IMR-90 (cell line): Measurements from ENCODE around the gene VPS35L. TPM values are rescaled to one million over a fixed set of nuclear protein-coding genes. Genes with fewer than 3 reads are reported as not detected.

Experiments used
- ATAC-seq: fragments of 200-7000 bp; cut with Tn5 transposase; 2 replicates; pipeline ENCODE4 v1.9.1; 2020; ENCODE audit warnings: low read depth, mild to moderate bottlenecking, moderate library complexity
- BruUV-seq: library from RNA; stranded (reverse); fragments of 400-500 nt; replicated peaks from 2 replicates; lab custom pipeline; 2021; lab: Mats Ljungman, UMichigan
- CTCF ChIA-PET: fragments of 300-600 bp; formaldehyde crosslinking; extraction: SDS; loops from one replicate; lab custom pipeline; 2021; ENCODE audit warnings: antibody characterized with exemption; lab: Yijun Ruan, JAX
- POLR2A ChIA-PET: fragments of 300-600 bp; sonication (Branson Sonifier 250); formaldehyde crosslinking; loops from one replicate; lab custom pipeline; 2022; ENCODE audit warnings: antibody characterized with exemption; ENCODE audit not compliant: unreplicated experiment; lab: Charles Lee
- DNase-seq: peaks from one replicate; pipeline ENCODE4 v3.0.0; 2013
- H2AFZ ChIP-seq: replicated peaks from 2 replicates; pipeline ENCODE3; 2013; ENCODE audit warnings: low read length, mild to moderate bottlenecking; ENCODE audit not compliant: poor library complexity
- H2AK5ac ChIP-seq: 2 replicates; pipeline ENCODE4 v1.6.1; 2013; ENCODE audit warnings: low read depth, low read length, inconsistent platforms
- H2AK9ac ChIP-seq: replicated peaks from 2 replicates; pipeline ENCODE3; 2013; ENCODE audit warnings: mild to moderate bottlenecking, low read depth, low read length, moderate library complexity; ENCODE audit not compliant: poor library complexity
- H2BK120ac ChIP-seq: 2 replicates; pipeline ENCODE4 v1.6.1; 2013; ENCODE audit warnings: low read depth, low read length, inconsistent platforms
- H2BK15ac ChIP-seq: 3 replicates; pipeline ENCODE4 v1.6.1; 2013; ENCODE audit warnings: low read depth, low read length, inconsistent platforms
- H2BK20ac ChIP-seq: 2 replicates; pipeline ENCODE4 v1.6.1; 2013; ENCODE audit warnings: low read depth, mild to moderate bottlenecking, inconsistent platforms, low read length, moderate library complexity
- H2BK5ac ChIP-seq: 2 replicates; pipeline ENCODE4 v1.6.1; 2013; ENCODE audit warnings: mild to moderate bottlenecking, low read depth, low read length, inconsistent platforms; ENCODE audit not compliant: poor library complexity, severe bottlenecking
- H3K14ac ChIP-seq: replicated peaks from 2 replicates; pipeline ENCODE4 v1.6.1; 2013; ENCODE audit warnings: low read depth, low read length, inconsistent platforms
- H3K18ac ChIP-seq: 2 replicates; pipeline ENCODE4 v1.6.1; 2013; ENCODE audit warnings: low read depth, low read length, control low read depth
- H3K23ac ChIP-seq: 2 replicates; pipeline ENCODE4 v1.6.1; 2013; ENCODE audit warnings: low read depth, low read length, inconsistent platforms
- H3K27ac ChIP-seq: 2 replicates; pipeline ENCODE4 v1.5.1; 2013; ENCODE audit warnings: mild to moderate bottlenecking, control low read depth, low read length; ENCODE audit not compliant: insufficient read depth
- H3K27me3 ChIP-seq: 2 replicates; pipeline ENCODE4 v1.6.1; 2013; ENCODE audit warnings: low read length; ENCODE audit not compliant: control insufficient read depth, insufficient read depth
- H3K36me3 ChIP-seq: 2 replicates; pipeline ENCODE4 v1.6.1; 2013; ENCODE audit warnings: low read length, mixed read lengths; ENCODE audit not compliant: control insufficient read depth, insufficient read depth
- H3K4ac ChIP-seq: 2 replicates; pipeline ENCODE4 v1.6.1; 2013; ENCODE audit warnings: low read depth, low read length, inconsistent platforms
- H3K4me1 ChIP-seq: 2 replicates; pipeline ENCODE4 v1.6.1; 2013; ENCODE audit warnings: low read length, mixed read lengths; ENCODE audit not compliant: control insufficient read depth, insufficient read depth
- H3K4me2 ChIP-seq: 2 replicates; pipeline ENCODE4 v1.6.1; 2013; ENCODE audit warnings: low read depth, mild to moderate bottlenecking, control low read depth, low read length, moderate library complexity
- H3K4me3 ChIP-seq: 2 replicates; pipeline ENCODE4 v1.5.1; 2013; ENCODE audit warnings: low read depth, mild to moderate bottlenecking, control low read depth, low read length, moderate library complexity; ENCODE audit not compliant: insufficient read depth
- H3K56ac ChIP-seq: 2 replicates; pipeline ENCODE4 v1.6.1; 2013; ENCODE audit warnings: low read length, inconsistent platforms; ENCODE audit not compliant: insufficient read depth; ENCODE audit errors: extremely low read depth
- H3K79me1 ChIP-seq, 2 experiments: 2 replicates each; pipeline ENCODE4 v1.6.1; 2013; ENCODE audit warnings: low read length in 2 of 2, inconsistent platforms in 1 of 2, low read depth in 1 of 2
- H3K9ac ChIP-seq: 2 replicates; pipeline ENCODE4 v1.6.1; 2013; ENCODE audit warnings: low read depth, low read length, control low read depth
- H3K9me1 ChIP-seq: 2 replicates; pipeline ENCODE4 v1.6.1; 2013; ENCODE audit warnings: low read length, inconsistent platforms; ENCODE audit not compliant: insufficient read depth
- H3K9me3 ChIP-seq: 2 replicates; pipeline ENCODE4 v1.6.1; 2013; ENCODE audit warnings: low read length; ENCODE audit not compliant: control insufficient read depth, insufficient read depth
- H4K20me1 ChIP-seq: 2 replicates; pipeline ENCODE4 v1.6.1; 2013; ENCODE audit warnings: low read length, inconsistent platforms; ENCODE audit not compliant: insufficient read depth
- H4K5ac ChIP-seq: 2 replicates; pipeline ENCODE4 v1.6.1; 2013; ENCODE audit warnings: mild to moderate bottlenecking, low read depth, low read length, control low read depth
- H4K8ac ChIP-seq, 2 experiments: 2 replicates each; pipeline ENCODE4 v1.6.1; 2013; ENCODE audit warnings: low read depth in 2 of 2, low read length in 2 of 2, control low read depth in 1 of 2, inconsistent platforms in 1 of 2
- H4K91ac ChIP-seq: 2 replicates; pipeline ENCODE4 v1.6.1; 2013; ENCODE audit warnings: low read depth, low read length, inconsistent platforms; ENCODE audit not compliant: insufficient read depth
- MAFK ChIP-seq: IDR thresholded peaks from 2 replicates; pipeline ENCODE4 v1.6.1; 2012; ENCODE audit warnings: low read depth, low read length, improper control_type of control experiment
- MAZ ChIP-seq: IDR thresholded peaks from 2 replicates; pipeline ENCODE4 v1.6.1; 2012; ENCODE audit warnings: low read depth, mild to moderate bottlenecking, low read length, improper control_type of control experiment, moderate library complexity, borderline replicate concordance
- POLR2A ChIP-seq: IDR thresholded peaks from 2 replicates; pipeline ENCODE4 v1.6.1; 2012; ENCODE audit warnings: mild to moderate bottlenecking, low read depth, low read length
- RAD21 ChIP-seq: IDR thresholded peaks from 2 replicates; pipeline ENCODE4 v1.6.1; 2012; ENCODE audit warnings: low read length, improper control_type of control experiment
- RCOR1 ChIP-seq: IDR thresholded peaks from 2 replicates; pipeline ENCODE4 v1.6.1; 2012; ENCODE audit warnings: mild to moderate bottlenecking, low read length, improper control_type of control experiment; ENCODE audit not compliant: insufficient replicate concordance
- SMC3 ChIP-seq: fragments of 150-350 bp; IDR thresholded peaks from 2 replicates; pipeline ENCODE4 v1.6.1; 2016; ENCODE audit warnings: low read depth, mild to moderate bottlenecking, antibody characterized with exemption, low read length, moderate library complexity
- WGBS, 2 experiments: methylation state at CpG; one replicate each; pipeline versions ENCODE4 v1.1.5 to v1.1.7; 2013; ENCODE audit warnings: missing lambda C conversion rate in 2 of 2; ENCODE audit not compliant: insufficient read length in 1 of 2; ENCODE audit errors: extremely low coverage in 2 of 2; 5-methylcytosine and 5-hydroxymethylcytosine counted together
- dilution Hi-C: fragments of 300-500 bp; cut with HindIII; formaldehyde crosslinking; loops from one replicate; pipeline ENCODE4 v1.14.3; 2018; ENCODE audit warnings: low sequenced_read_pairs; ENCODE audit not compliant: unreplicated experiment
- in situ Hi-C: fragments of 300-500 bp; cut with MboI; formaldehyde crosslinking; loops from 3 replicates; pipeline ENCODE4 v1.14.3; 2019; ENCODE audit warnings: low sequenced_read_pairs, inconsistent platforms, mixed read lengths
- intact Hi-C: fragments of 100-400 bp; cut with micrococcal nuclease; formaldehyde crosslinking; loops from 2 replicates; pipeline ENCODE4 v1.10.0; 2022
- polyA plus RNA-seq, 3 experiments: library from polyadenylated mRNA; depleted of rRNA; stranded (reverse); fragments of >200 nt; gene quantifications; 2 replicates each; pipeline ENCODE4 v1.2.3, GENCODE V29; 2012; ENCODE audit warnings: low replicate concordance in 1 of 3
- total RNA-seq: library from RNA; depleted of rRNA; stranded (reverse); fragments of >200 nt; gene quantifications from 2 replicates; pipeline ENCODE4 v1.2.3, GENCODE V29; 2012
- TF ChIP-seq, protein P1 (sequence below): conservative IDR thresholded peaks from 2 replicates; pipeline ENCODE4 v1.5.1; 2012; ENCODE audit warnings: mild to moderate bottlenecking, low read depth, low read length, improper control_type of control experiment

VPS35L gene
- total and polyA plus RNA-seq, 2 of the 4 experiments (the other 2 are of a cell fraction), result 28.0 to 40.1 TPM

DNA sequence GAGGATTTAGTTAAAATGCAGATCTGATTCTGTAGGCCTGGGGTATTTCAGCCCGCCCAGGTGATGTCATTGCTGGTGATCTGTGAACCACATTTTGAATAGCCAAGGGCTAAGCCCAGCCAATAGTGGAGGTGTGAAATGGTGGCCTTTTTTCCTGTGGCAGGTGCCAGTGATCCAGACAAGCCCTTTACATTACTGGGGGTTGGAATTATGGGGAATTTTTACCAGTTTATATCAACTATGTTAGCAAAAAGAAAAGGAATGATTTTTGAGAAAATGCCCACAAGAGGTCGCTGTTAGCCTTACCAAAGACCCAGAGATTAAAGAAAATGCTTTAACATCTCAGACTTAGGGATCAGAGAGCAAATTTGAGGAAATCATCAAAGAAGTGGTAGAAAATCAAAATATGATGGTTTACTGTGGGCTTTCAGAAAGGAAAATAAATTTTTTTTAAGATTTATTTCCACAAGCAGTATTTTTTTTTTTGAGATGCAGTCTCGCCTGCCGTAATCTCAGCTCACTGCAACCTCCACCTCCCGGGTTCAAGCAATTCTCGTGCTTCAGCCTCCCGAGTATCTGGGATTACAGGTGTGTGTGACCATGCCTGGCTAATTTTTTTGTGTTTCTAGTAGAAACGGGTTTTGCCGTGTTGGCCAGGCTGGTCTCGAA, 3.9 kb downstream of the VPS35L start:
- no peak overlapping the region for H2BK5ac ChIP-seq
- H3K14ac ChIP-seq, result no peak overlapping the region
- peaks cover 5% of the 10 kb centered on the region for H3K9me1 ChIP-seq
- H4K20me1 ChIP-seq, result no peaks in the 10 kb centered on the region
- H3K9ac ChIP-seq, result no peak overlapping the region
- POLR2A ChIA-PET, result interaction anchor here (0.6 kb wide), 1 partner anchor 39 kb away, joined by 3 read pairs; no protein-coding TSS in a partner anchor
- no peak overlapping the region for H3K18ac ChIP-seq
- no peak overlapping the region for H3K23ac ChIP-seq
- no peaks in the 10 kb centered on the region for H3K36me3 ChIP-seq
- no TSS peak for BruUV-seq
- in situ Hi-C loops (no loop called here), intact Hi-C loops (loop anchor here (1.0 to 5.0 kb wide), 4 partner anchors 23 to 828 kb away; no protein-coding TSS in a partner anchor), dilution Hi-C loops (no loop called here)
- no peak overlapping the region for H2BK120ac ChIP-seq
- no peak overlapping the region for H2BK20ac ChIP-seq
- H3K79me1 ChIP-seq, result peaks cover 11 to 46% of the 10 kb centered on the region in 2 experiments
- no peak overlapping the region for H4K8ac ChIP-seq
- H3K4me2 ChIP-seq, result no peak overlapping the region
- TF ChIP-seq SMC3, result peak; percentile 42
- TF ChIP-seq, protein P1, sequence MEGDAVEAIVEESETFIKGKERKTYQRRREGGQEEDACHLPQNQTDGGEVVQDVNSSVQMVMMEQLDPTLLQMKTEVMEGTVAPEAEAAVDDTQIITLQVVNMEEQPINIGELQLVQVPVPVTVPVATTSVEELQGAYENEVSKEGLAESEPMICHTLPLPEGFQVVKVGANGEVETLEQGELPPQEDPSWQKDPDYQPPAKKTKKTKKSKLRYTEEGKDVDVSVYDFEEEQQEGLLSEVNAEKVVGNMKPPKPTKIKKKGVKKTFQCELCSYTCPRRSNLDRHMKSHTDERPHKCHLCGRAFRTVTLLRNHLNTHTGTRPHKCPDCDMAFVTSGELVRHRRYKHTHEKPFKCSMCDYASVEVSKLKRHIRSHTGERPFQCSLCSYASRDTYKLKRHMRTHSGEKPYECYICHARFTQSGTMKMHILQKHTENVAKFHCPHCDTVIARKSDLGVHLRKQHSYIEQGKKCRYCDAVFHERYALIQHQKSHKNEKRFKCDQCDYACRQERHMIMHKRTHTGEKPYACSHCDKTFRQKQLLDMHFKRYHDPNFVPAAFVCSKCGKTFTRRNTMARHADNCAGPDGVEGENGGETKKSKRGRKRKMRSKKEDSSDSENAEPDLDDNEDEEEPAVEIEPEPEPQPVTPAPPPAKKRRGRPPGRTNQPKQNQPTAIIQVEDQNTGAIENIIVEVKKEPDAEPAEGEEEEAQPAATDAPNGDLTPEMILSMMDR, result peak; percentile 70
- no peak for TF ChIP-seq MAZ
- TF ChIP-seq POLR2A, result no peak
- TF ChIP-seq RCOR1, result no peak
- TF ChIP-seq MAFK, result no peak
- peak; percentile 61 for TF ChIP-seq RAD21
- H3K56ac ChIP-seq, result no peak overlapping the region
- H3K4ac ChIP-seq, result no peak overlapping the region
- peaks cover 8% of the 10 kb centered on the region for H3K9me3 ChIP-seq
- no peak overlapping the region for H2AK9ac ChIP-seq
- H3K4me3 ChIP-seq, result no peak overlapping the region
- H2AFZ ChIP-seq, result no peak overlapping the region
- H4K91ac ChIP-seq, result no peak overlapping the region
- no peak overlapping the region for H4K5ac ChIP-seq
- no peaks in the 10 kb centered on the region for H3K27me3 ChIP-seq
- H2BK15ac ChIP-seq, result no peak overlapping the region
- 100% methylated on average over 1 of the region's 10 CpGs; no CpG with 5 or more reads in 1 of the 2 experiments for WGBS, 2 experiments
- ATAC-seq (no peak), DNase-seq (peak; percentile 69)
- CTCF ChIA-PET, result interaction anchor here (0.6 to 0.7 kb wide), 3 partner anchors 110 to 824 kb away, joined by 3 to 4 read pairs (median 3); no protein-coding TSS in a partner anchor
- peaks cover 4% of the 10 kb centered on the region for H3K4me1 ChIP-seq
- H2AK5ac ChIP-seq, result no peak overlapping the region
- H3K27ac ChIP-seq, result no peak overlapping the region
